Mucosa of descending colon (tissue), 3 donors: Measurements from ENCODE around the gene BLOC1S1. TPM values are rescaled to one million over a fixed set of nuclear protein-coding genes. Genes with fewer than 3 reads are reported as not detected.

Experiments
- ATAC-seq: fragments of 200-7000 bp; cut with Tn5 transposase; one replicate; pipeline ENCODE4 v1.9.1; 2020; ENCODE audit warnings: mild to moderate bottlenecking, moderate library complexity
- DNase-seq, 3 donors: peaks; one replicate each; pipeline ENCODE4 v3.0.0-alpha.2; 2020
- H3K36me3 ChIP-seq: fragments of 200-600 bp; one replicate; pipeline ENCODE4 v1.8.0; 2021; ENCODE audit warnings: low read depth, mild to moderate bottlenecking
- H3K4me1 ChIP-seq: fragments of 200-600 bp; one replicate; pipeline ENCODE4 v1.8.0; 2021; ENCODE audit warnings: low read depth, mild to moderate bottlenecking
- H3K4me3 ChIP-seq: fragments of 200-600 bp; one replicate; pipeline ENCODE4 v1.8.0; 2021; ENCODE audit warnings: mild to moderate bottlenecking
- H3K9me3 ChIP-seq: fragments of 200-600 bp; one replicate; pipeline ENCODE4 v1.8.0; 2021; ENCODE audit warnings: mild to moderate bottlenecking
- intact Hi-C, 2 donors: fragments of 100-400 bp; cut with DNase I in 1 of 2; cut with micrococcal nuclease in 1 of 2; formaldehyde crosslinking; loops; one replicate each; pipeline versions ENCODE4 v1.11.0 to v1.11.1; 2022; cut with DNase I, micrococcal nuclease
- total RNA-seq, 3 donors: library from RNA; stranded (reverse); fragmentation: NEBNext Ultra II Directional in 2 of 3; extraction: Animal tissue kit (Norgen Biotek cat#: 25700) in 2 of 3; gene quantifications; one replicate each; pipeline versions ENCODE4 v1.2.1 to v1.2.4, GENCODE V29; 2021 to 2023
- TF ChIP-seq, protein P1 (sequence below): fragments of 200-600 bp; IDR thresholded peaks from one replicate; pipeline ENCODE4 v1.8.0; 2022; ENCODE audit warnings: antibody characterized with exemption, mild to moderate bottlenecking
- donor health status: DM: no; HTN: no; CAD: no; lungs with moderate emphysema.
- donor health status: DM: no; HTN: no; CAD: no.
- donor health status: DM: no; HTN: yes; CAD: no.

The BLOC1S1 gene
- total RNA-seq, 3 donors from 2014 or later: 201 to 285 (median 241) TPM

DNA sequence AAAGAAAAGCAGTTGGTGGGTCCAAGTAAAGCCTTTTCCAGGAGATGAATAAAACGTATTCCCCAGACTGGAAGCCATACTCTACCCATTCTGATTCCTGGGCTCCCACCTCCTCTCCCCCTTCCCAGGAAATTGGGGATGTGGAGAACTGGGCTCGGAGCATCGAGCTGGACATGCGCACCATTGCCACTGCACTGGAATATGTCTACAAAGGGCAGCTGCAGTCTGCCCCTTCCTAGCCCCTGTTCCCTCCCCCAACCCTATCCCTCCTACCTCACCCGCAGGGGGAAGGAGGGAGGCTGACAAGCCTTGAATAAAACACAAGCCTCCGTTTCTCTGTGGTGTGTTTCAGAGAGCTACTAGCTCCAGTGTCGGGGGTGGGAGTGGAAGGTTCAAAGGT, 3.5 kb downstream of the BLOC1S1 start:
- ATAC-seq (no peak), DNase-seq (peak in 1 of 3 donors; percentile 31)
- TF ChIP-seq, protein P1, sequence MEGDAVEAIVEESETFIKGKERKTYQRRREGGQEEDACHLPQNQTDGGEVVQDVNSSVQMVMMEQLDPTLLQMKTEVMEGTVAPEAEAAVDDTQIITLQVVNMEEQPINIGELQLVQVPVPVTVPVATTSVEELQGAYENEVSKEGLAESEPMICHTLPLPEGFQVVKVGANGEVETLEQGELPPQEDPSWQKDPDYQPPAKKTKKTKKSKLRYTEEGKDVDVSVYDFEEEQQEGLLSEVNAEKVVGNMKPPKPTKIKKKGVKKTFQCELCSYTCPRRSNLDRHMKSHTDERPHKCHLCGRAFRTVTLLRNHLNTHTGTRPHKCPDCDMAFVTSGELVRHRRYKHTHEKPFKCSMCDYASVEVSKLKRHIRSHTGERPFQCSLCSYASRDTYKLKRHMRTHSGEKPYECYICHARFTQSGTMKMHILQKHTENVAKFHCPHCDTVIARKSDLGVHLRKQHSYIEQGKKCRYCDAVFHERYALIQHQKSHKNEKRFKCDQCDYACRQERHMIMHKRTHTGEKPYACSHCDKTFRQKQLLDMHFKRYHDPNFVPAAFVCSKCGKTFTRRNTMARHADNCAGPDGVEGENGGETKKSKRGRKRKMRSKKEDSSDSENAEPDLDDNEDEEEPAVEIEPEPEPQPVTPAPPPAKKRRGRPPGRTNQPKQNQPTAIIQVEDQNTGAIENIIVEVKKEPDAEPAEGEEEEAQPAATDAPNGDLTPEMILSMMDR: no peak
- Histone ChIP-seq H3K9me3 (no peaks in the 10 kb centered on the region), H3K36me3 (no peaks in the 10 kb centered on the region), H3K4me3 (no peak overlapping the region), H3K4me1 (peaks cover 71% of the 10 kb centered on the region)
- intact Hi-C loops: no loop called here

GRCh38 chr12:55720071-55720564, 4.3 kb downstream of the BLOC1S1 start, which contains the start of gene RDH5:
RDH5 (plus strand) TSS chr12:55720393; CDS start chr12:55721185, 792 bp downstream.
- peak; percentile 83 to 92 (median 88) for DNase-seq
- intact Hi-C loops: no loop called here
- peak; percentile 76 for ATAC-seq
- no peaks in the 10 kb centered on the region for H3K9me3 ChIP-seq
- H3K4me3 ChIP-seq: no peak within 1 kb of the TSS
- TF ChIP-seq, protein P1: no peak
- no peaks in the 10 kb centered on the region for H3K36me3 ChIP-seq
- H3K4me1 ChIP-seq: peaks cover 76% of the 10 kb centered on the region

DNA sequence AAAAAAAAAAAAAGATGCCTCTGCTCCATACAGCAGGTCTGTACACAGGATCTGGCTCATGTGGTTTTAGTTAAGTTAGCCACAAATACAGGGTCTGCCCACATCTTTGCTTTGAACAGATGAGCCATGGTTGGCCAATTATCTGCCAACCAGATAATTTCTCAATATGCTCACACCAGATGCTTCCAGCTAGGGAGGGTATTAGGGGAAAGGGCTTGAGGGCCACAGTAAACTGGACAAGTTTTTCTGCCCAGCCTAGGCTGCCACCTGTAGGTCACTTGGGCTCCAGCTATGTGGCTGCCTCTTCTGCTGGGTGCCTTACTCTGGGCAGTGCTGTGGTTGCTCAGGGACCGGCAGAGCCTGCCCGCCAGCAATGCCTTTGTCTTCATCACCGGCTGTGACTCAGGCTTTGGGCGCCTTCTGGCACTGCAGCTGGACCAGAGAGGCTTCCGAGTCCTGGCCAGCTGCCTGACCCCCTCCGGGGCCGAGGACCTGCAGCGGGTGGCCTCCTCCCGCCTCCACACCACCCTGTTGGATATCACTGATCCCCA, 5.1 kb downstream of the BLOC1S1 start:
- peak; percentile 60 for ATAC-seq
- TF ChIP-seq, protein P1: peak; percentile 52
- H3K9me3 ChIP-seq: no peaks in the 10 kb centered on the region
- H3K36me3 ChIP-seq: no peaks in the 10 kb centered on the region
- H3K4me3 ChIP-seq: no peak overlapping the region
- DNase-seq: peak; percentile 79 to 82 (median 81)
- intact Hi-C loops: no loop called here
- H3K4me1 ChIP-seq: peaks cover 72% of the 10 kb centered on the region

- Histone ChIP-seq H3K4me1 (peaks cover 74% of the 10 kb centered on the region), H3K4me3 (no peak overlapping the region), H3K9me3 (no peaks in the 10 kb centered on the region), H3K36me3 (no peaks in the 10 kb centered on the region)
- TF ChIP-seq, protein P1: no peak
- intact Hi-C loops: no loop called here
- ATAC-seq: no peak
- peak in 1 of 3 donors; percentile 66 for DNase-seq
Measured at GRCh38 chr12:55721601-55722213, 5.9 kb downstream of the BLOC1S1 start.

DNA sequence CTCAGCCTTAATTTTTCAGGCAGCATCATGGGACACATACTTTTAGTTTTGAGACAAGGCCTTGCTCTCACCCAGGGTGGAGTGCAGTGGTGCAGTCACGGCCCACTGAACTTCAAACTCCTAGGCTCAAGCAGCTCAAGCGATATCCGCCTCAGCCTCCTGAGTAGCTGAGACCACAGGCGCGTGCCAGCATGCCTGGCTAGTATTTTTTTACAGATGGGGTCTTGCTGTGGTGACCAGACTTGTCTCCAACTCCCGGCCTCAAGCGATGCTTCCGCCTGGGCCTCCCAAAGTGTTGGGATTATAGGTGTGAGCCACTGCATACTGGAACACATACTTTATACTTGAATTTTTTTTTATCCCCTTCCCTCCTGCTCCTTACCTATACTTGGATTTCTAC, 7.1 kb downstream of the BLOC1S1 start:
- Histone ChIP-seq H3K4me1 (peaks cover 71% of the 10 kb centered on the region), H3K36me3 (no peaks in the 10 kb centered on the region), H3K4me3 (no peak overlapping the region), H3K9me3 (no peaks in the 10 kb centered on the region)
- no peak for DNase-seq
- intact Hi-C loops: no loop called here
- TF ChIP-seq, protein P1: no peak
- no peak for ATAC-seq
